Osteoblast (primary cell): ENCODE data around the gene SLC27A2. TPM values are rescaled to one million over a fixed set of nuclear protein-coding genes. Genes with fewer than 3 reads are reported as not detected.

ENCODE experiments used
- DNase-seq: peaks from one replicate; pipeline ENCODE4 v3.0.0; 2011; ENCODE audit warnings: low spot score, mixed read lengths; ENCODE audit not compliant: insufficient read length; ENCODE audit errors: missing footprints
- H2AFZ ChIP-seq: 2 replicates; pipeline ENCODE4 v1.6.0; 2011; ENCODE audit warnings: mild to moderate bottlenecking, low read length
- H3K27ac ChIP-seq: 2 replicates; pipeline ENCODE4 v1.5.1; 2011; ENCODE audit warnings: mild to moderate bottlenecking, low read depth, low read length, moderate library complexity
- H3K27me3 ChIP-seq: 2 replicates; pipeline ENCODE4 v1.6.0; 2012; ENCODE audit warnings: mild to moderate bottlenecking, control low read depth, inconsistent platforms, low read length, moderate library complexity; ENCODE audit not compliant: insufficient read depth
- H3K36me3 ChIP-seq: 2 replicates; pipeline ENCODE4 v1.5.1; 2011; ENCODE audit warnings: mild to moderate bottlenecking, low read length, control low read depth, moderate library complexity; ENCODE audit not compliant: insufficient read depth
- H3K4me1 ChIP-seq: 2 replicates; pipeline ENCODE4 v1.5.1; 2011; ENCODE audit warnings: mild to moderate bottlenecking, low read length, control low read depth, moderate library complexity; ENCODE audit not compliant: insufficient read depth
- H3K4me2 ChIP-seq: 2 replicates; pipeline ENCODE4 v1.6.0; 2011; ENCODE audit warnings: mild to moderate bottlenecking, low read length; ENCODE audit not compliant: insufficient read depth
- H3K4me3 ChIP-seq: fragments of 200-600 bp; sonication (generic); 3 replicates; pipeline ENCODE4 v1.5.1; 2012; ENCODE audit warnings: mild to moderate bottlenecking, low read length, inconsistent platforms; ENCODE audit not compliant: insufficient read depth
- H3K79me2 ChIP-seq: 2 replicates; pipeline ENCODE4 v1.6.0; 2012; ENCODE audit warnings: mild to moderate bottlenecking, low read length, control low read depth, inconsistent platforms; ENCODE audit not compliant: insufficient read depth
- H3K9me3 ChIP-seq: 2 replicates; pipeline ENCODE4 v1.5.1; 2011; ENCODE audit warnings: low read depth, low read length, control low read depth
- H4K20me1 ChIP-seq: 2 replicates; pipeline ENCODE4 v1.6.0; 2012; ENCODE audit warnings: mild to moderate bottlenecking, low read length, control low read depth; ENCODE audit not compliant: insufficient read depth
- total RNA-seq: library from RNA; depleted of rRNA; stranded (reverse); fragments of >200 nt; gene quantifications from 2 replicates; pipeline ENCODE4 v1.2.3, GENCODE V29; 2012
- TF ChIP-seq, protein P1 (sequence below): IDR thresholded peaks from 2 replicates; pipeline ENCODE4 v1.5.1; 2011; ENCODE audit warnings: mild to moderate bottlenecking, low read depth, low read length, moderate library complexity; ENCODE audit errors: extremely low read depth

Gene SLC27A2
- total RNA-seq, 1 donor: not detected

GRCh38 chr15:50176869-50177268, 5.1 kb upstream of the SLC27A2 start:
- Histone ChIP-seq H3K4me3 (no peak overlapping the region), H4K20me1 (no peaks in the 10 kb centered on the region), H2AFZ (no peak overlapping the region), H3K36me3 (no peaks in the 10 kb centered on the region), H3K4me2 (no peak overlapping the region), H3K27ac (no peak overlapping the region), H3K4me1 (peaks cover 4% of the 10 kb centered on the region), H3K27me3 (peaks cover 39% of the 10 kb centered on the region), H3K79me2 (no peaks in the 10 kb centered on the region), H3K9me3 (no peaks in the 10 kb centered on the region)
- peak; percentile 75 for DNase-seq
- TF ChIP-seq, protein P1, sequence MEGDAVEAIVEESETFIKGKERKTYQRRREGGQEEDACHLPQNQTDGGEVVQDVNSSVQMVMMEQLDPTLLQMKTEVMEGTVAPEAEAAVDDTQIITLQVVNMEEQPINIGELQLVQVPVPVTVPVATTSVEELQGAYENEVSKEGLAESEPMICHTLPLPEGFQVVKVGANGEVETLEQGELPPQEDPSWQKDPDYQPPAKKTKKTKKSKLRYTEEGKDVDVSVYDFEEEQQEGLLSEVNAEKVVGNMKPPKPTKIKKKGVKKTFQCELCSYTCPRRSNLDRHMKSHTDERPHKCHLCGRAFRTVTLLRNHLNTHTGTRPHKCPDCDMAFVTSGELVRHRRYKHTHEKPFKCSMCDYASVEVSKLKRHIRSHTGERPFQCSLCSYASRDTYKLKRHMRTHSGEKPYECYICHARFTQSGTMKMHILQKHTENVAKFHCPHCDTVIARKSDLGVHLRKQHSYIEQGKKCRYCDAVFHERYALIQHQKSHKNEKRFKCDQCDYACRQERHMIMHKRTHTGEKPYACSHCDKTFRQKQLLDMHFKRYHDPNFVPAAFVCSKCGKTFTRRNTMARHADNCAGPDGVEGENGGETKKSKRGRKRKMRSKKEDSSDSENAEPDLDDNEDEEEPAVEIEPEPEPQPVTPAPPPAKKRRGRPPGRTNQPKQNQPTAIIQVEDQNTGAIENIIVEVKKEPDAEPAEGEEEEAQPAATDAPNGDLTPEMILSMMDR: no peak

- Histone ChIP-seq H3K4me1 (peaks cover 6% of the 10 kb centered on the region), H3K4me3 (no peak overlapping the region), H4K20me1 (no peaks in the 10 kb centered on the region), H3K27ac (no peak overlapping the region), H3K4me2 (no peak overlapping the region), H3K27me3 (peaks cover 55% of the 10 kb centered on the region), H3K9me3 (no peaks in the 10 kb centered on the region), H3K36me3 (no peaks in the 10 kb centered on the region), H2AFZ (no peak overlapping the region), H3K79me2 (no peaks in the 10 kb centered on the region)
- DNase-seq: peak; percentile 64
- TF ChIP-seq, protein P1: no peak
Measured at GRCh38 chr15:50180091-50180490, 1.9 kb upstream of the SLC27A2 start.

DNA sequence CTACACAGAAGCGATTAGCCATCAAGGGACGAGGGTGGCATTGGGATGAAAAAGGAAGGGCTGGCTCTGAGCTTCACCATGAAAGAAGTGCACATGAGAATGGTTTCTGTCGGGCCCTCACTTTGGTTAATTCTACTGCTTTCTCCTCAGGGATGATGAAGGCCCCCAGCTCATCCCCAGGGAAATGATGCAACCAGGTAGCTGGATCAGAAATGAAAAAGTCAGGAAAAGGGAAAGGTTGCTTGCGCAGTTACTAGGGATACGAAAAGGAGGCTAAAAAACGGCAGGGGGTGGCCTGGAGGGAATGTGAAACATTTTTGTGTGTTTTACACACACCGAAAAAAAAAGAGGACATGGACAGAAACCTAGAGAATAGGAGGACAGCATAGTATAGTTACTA, 1.4 kb upstream of the SLC27A2 start:
- no peak overlapping the region for H3K4me3 ChIP-seq
- H2AFZ ChIP-seq: no peak overlapping the region
- H3K36me3 ChIP-seq: no peaks in the 10 kb centered on the region
- no peak for DNase-seq
- no peak overlapping the region for H3K27ac ChIP-seq
- no peaks in the 10 kb centered on the region for H4K20me1 ChIP-seq
- H3K79me2 ChIP-seq: no peaks in the 10 kb centered on the region
- peaks cover 50% of the 10 kb centered on the region for H3K27me3 ChIP-seq
- H3K9me3 ChIP-seq: no peaks in the 10 kb centered on the region
- peaks cover 6% of the 10 kb centered on the region for H3K4me1 ChIP-seq
- no peak overlapping the region for H3K4me2 ChIP-seq
- TF ChIP-seq, protein P1: no peak

GRCh38 chr15:50181201-50181968, 611 bp upstream of the SLC27A2 start:
- peak overlapping the region; percentile 79 for H3K4me2 ChIP-seq
- TF ChIP-seq, protein P1: no peak
- no peaks in the 10 kb centered on the region for H3K36me3 ChIP-seq
- H3K27ac ChIP-seq: no peak overlapping the region
- H3K4me3 ChIP-seq: peak overlapping the region; percentile 69
- no peaks in the 10 kb centered on the region for H3K79me2 ChIP-seq
- H3K9me3 ChIP-seq: no peaks in the 10 kb centered on the region
- peak; percentile 55 for DNase-seq
- H3K27me3 ChIP-seq: peaks cover 48% of the 10 kb centered on the region
- H3K4me1 ChIP-seq: peaks cover 6% of the 10 kb centered on the region
- H4K20me1 ChIP-seq: no peaks in the 10 kb centered on the region
- no peak overlapping the region for H2AFZ ChIP-seq
